HG03025 (cell line): ENCODE measurements around the gene C9orf72.
"Not testable (repeated sequence)": the region's sequence is repeated elsewhere in the genome, so short reads cannot be mapped to it uniquely, and the experiment has no call there.

ENCODE experiments used
- ATAC-seq: cut with Tn5 transposase; IDR thresholded peaks from one replicate; pipeline ENCODE4 v1.9.1; 2021; ENCODE audit warnings: mild to moderate bottlenecking, moderate library complexity; ENCODE audit not compliant: unreplicated experiment, low FRiP score

C9orf72 gene

DNA sequence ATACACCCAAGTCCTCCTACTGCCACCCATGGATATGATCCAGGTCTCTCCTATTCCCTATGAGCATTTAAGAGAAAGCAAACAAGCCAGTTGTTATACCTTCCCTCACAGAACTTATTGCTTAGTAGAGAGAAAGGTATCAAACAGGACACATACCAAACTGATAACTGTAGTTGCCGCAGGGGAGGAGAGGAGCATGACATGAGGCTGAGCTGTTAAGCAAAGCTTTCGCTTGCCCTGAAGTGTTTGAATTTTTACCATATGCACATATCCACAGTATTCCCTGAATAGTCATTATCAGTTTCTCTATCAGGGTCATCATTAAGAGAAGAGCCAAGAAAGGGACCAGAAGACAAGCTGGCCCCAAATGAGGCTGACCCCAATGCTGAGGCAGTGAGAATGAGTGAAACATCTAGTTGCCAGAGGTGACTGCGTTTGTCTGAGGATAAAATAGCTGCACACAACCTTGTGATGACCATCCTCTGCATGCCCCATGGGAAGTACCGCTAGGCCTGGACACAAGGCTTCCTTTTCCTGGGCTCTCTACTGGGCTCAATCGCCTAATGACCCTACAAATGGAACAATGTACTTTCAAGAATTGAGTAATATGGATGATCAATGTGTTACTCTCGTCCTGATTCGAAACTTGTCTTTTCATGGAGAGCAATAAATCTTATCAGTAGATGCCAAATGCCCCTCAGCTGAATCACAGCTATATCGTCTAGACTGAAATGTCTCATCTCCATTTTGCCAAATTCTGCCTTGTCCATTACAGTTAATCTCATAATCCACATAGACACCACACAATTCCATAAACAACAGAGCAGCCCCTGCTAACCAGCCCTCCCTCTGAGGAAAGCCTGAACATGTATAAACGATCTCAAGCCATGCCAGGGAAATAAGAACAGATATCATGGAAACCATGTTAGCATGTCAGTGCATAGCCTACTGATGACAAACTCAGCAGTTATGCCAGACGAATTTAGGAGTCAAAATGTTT lies 53.5 kb downstream of the C9orf72 start:
- no peak for ATAC-seq

DNA sequence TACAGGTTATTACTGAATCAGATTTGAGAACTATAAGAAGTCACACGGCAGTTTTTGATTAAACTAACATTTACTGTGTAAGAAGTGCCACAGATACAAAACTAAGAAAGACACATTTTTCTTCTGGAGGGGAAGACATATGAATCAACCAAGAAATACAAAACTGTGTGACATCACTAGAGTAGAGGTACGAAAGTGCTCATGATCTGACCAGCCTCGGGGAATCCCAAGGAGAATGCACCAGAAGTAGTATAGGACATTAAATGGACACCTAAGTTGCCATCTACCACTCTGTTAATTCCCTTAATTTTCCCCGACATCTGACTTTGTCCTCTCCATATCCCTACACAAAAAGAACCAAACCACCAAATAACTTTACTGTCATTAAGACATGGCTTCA lies 54.5 kb downstream of the C9orf72 start:
- ATAC-seq = no peak

- ATAC-seq = no peak
These were observed 55.3 kb downstream of the C9orf72 start for GRCh38 chr9:27518006-27518405.

GRCh38 chr9:27514551-27514950 lies 58.7 kb downstream of the C9orf72 start:
- no peak for ATAC-seq

DNA sequence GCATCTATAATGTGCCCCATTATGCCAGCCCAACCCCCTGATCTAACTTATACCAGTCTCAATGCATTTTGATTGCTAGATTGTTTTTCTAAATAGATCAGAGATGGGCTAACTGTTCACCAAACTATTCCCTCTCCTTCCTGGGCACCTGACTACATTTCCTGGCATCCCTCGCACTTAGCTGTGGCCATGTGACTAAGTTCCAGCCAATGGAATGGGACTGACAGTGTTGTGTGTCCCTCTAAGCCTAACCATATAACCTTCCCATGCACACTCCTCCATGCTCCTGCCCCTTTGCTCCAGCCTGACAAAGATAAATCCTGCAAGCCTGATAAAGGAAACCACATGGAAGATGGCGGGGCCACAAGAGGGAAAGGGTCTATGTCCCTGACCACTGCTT lies 61.5 kb downstream of the C9orf72 start:
- ATAC-seq = no peak

- no peak for ATAC-seq
These were observed 62.5 kb downstream of the C9orf72 start for GRCh38 chr9:27510780-27511179.

DNA sequence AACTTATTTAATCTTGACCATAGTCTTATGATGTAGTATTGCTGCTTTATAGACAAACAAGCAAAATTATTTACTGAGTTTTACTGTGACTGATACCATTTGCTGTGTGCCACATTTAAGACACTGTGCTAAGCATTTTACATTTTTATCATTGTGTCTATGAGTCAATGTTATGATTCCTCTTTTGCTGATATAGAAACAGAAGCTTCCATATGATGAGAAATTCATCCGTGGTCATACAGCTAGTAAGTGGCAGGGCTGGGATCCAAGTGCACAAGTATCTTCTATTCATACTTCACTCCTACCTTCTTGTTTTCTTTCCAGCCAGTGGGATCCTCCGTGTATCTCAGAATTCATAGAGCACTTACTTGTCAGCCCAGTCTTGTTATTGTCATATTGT lies 66.3 kb downstream of the C9orf72 start:
- ATAC-seq = no peak

DNA sequence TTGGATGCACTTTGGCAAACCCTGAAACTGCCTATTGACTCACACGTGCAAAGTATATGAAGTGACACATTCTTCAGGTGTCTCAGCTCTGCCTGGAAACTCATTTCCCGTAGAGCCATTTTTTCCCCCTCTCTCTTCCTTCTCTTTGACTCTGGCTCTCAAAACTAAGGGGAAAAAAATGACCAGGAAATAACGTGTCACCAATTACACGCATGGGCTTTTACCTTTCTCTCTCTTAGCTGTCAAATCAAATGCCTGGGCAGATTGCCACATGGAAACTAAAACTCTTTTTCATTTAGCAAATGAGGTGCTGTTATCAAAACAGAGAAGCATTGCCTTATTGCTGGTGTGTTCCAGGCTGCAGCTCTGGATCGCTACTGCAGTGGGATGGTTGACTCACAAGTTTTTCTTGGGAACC lies 67.5 kb downstream of the C9orf72 start:
- ATAC-seq = no peak

DNA sequence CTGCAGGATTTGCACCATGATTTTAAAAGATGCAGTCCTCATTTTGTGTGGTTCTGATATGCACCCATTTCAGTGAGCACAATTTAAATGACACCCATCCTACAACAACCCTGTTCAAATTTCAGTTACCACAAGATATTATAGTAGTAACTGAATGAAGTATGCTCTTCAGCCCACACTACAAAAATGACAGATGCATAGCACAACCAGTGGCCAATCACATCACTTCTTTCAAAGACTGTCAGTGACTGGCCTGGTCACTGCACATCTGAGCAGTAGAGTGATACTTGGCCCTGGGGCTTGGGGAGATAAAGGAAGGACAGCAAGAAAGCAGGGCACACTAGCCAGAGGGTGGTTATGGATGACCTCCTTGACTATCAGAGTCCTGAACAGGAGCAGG lies 69.0 kb downstream of the C9orf72 start:
- ATAC-seq = no peak

- ATAC-seq = no peak
These were observed 69.7 kb downstream of the C9orf72 start for GRCh38 chr9:27503623-27504022.

DNA sequence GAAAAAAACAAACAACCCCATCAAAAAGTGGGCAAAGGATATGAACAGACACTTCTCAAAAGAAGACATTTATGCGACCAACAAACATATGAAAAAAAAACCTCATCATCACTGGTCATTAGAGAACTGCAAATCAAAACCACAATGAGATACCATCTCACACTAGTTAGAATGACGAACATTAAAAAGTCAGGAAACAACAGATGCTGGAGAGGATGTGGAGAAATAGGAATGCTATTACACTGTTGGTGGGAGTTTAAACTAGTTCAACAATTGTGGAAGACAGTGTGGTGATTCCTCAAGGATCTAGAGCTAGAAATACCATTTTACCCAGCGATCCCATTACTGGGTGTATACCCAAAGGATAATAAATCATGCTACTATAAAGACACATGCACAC lies 72.4 kb downstream of the C9orf72 start:
- ATAC-seq = not testable (repeated sequence)

GRCh38 chr9:27499451-27499850 lies 73.8 kb downstream of the C9orf72 start:
- no peak for ATAC-seq

DNA sequence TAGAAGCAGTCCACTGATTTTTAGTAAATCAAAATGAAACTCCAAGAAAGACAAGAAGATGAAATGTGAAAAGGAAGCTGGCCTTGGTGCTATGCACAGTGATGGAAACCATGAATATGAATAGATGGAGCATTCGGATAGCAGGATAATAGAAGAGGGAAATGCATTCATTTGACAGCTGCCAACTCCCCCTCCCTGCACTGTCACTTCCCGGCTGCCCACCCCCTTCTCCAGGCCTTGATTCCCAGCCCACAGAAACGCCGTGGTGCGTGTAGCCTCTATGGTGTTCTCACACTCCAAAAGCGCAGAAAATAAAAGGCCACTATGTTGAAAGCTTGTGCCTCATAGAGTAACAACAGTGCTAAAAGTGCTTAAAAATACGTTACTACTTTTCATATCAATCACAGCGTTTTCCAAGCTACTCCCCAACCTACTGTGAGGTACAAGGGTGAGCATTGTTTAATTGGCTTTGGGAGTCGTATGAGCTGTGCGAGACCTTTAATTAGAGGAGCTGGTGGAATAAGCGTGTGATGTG lies 75.3 kb downstream of the C9orf72 start:
- no peak for ATAC-seq
